ENCODE measurements around the gene AMACR.

DNA sequence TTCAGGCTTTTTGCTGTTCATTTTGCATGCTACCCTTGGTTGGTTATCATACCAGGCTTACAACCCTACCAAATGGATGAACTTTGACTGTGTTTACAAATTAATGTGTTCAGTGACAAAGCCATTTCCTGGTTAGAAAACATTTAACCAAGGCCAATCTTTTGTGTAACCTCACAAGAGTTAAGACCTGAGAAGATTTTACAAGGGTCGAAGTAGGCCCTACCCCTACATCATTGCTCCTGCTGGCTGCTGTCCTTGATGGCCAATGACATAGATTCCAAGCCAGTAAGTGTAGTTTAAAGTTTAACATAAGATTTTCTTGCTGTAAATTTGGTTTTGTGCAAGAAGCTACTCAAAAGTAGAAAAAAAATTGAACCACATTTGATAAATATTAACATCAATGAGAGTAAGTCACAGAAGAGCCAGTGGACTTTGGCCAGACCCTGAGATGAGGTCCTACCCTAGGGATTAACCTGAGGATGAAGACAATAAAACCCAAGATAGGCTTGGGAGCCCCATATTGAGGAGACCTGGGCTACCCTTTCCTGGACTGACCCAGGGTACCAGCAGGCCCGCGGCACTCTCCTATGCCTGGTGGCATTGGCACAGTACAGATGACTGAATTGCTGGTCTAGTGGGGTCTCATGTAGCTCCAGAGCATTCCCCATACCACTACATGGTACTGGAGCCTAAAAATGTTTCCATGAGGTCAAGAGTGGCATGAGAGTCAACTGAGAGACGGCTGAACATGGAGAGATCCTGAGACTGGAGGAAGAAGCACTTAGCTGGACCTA is 26.9 kb upstream of the AMACR start:
- TF ChIP-seq, protein P1, sequence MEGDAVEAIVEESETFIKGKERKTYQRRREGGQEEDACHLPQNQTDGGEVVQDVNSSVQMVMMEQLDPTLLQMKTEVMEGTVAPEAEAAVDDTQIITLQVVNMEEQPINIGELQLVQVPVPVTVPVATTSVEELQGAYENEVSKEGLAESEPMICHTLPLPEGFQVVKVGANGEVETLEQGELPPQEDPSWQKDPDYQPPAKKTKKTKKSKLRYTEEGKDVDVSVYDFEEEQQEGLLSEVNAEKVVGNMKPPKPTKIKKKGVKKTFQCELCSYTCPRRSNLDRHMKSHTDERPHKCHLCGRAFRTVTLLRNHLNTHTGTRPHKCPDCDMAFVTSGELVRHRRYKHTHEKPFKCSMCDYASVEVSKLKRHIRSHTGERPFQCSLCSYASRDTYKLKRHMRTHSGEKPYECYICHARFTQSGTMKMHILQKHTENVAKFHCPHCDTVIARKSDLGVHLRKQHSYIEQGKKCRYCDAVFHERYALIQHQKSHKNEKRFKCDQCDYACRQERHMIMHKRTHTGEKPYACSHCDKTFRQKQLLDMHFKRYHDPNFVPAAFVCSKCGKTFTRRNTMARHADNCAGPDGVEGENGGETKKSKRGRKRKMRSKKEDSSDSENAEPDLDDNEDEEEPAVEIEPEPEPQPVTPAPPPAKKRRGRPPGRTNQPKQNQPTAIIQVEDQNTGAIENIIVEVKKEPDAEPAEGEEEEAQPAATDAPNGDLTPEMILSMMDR (conservative IDR thresholded peaks at IDR 0.05; ENCODE audit: low read length), result no peak
- no peak for TF ChIP-seq EZH2phosphoT487 (IDR thresholded peaks at IDR 0.05; ENCODE audit: borderline replicate concordance, low read depth, low read length)

All from OCI-LY7 (cell line).